HepG2 (cell line): ENCODE measurements around the gene HSD3B7. TPM values are rescaled to one million over a fixed set of nuclear protein-coding genes. Genes with fewer than 3 reads are reported as not detected.

Experiments
- ATF7 ChIP-seq, 2 experiments: fragments of 450-650 bp in 1 of 2; sonication (generic) in 1 of 2; formaldehyde crosslinking in 1 of 2; IDR thresholded peaks; 2 replicates each; pipeline versions ENCODE4 v1.4.0 to v1.6.1; 2016 to 2020; ENCODE audit warnings: antibody characterized with exemption in 1 of 2, mild to moderate bottlenecking in 1 of 2, missing genetic modification reagents in 1 of 2
- CAMTA2 ChIP-seq: sonication (generic); formaldehyde crosslinking; IDR thresholded peaks from 2 replicates; pipeline ENCODE4 v1.4.0; 2020; ENCODE audit warnings: mild to moderate bottlenecking, missing genetic modification reagents, borderline replicate concordance
- CENPX ChIP-seq: sonication (generic); formaldehyde crosslinking; IDR thresholded peaks from 2 replicates; pipeline ENCODE4 v1.9.0; 2021; ENCODE audit warnings: mild to moderate bottlenecking, missing genetic modification reagents, moderate library complexity
- ELF3 ChIP-seq: IDR thresholded peaks from 2 replicates; pipeline ENCODE4 v1.6.1; 2016; ENCODE audit warnings: missing genetic modification reagents, missing compliant biosample characterization
- GRHL1 ChIP-seq: sonication (generic); formaldehyde crosslinking; conservative IDR thresholded peaks from 2 replicates; pipeline ENCODE4 v1.8.0; 2022; ENCODE audit warnings: missing genetic modification reagents
- SCMH1 ChIP-seq: sonication (generic); formaldehyde crosslinking; IDR thresholded peaks from 2 replicates; pipeline ENCODE4 v1.9.0; 2021; ENCODE audit warnings: missing genetic modification reagents, mild to moderate bottlenecking, borderline replicate concordance
- SP1 ChIP-seq, 2 experiments: fragments of 450-650 bp in 1 of 2; sonication (generic) in 1 of 2; formaldehyde crosslinking in 1 of 2; IDR thresholded peaks; 2 replicates each; pipeline versions ENCODE4 v1.4.0 to v1.6.1; 2016 to 2020; ENCODE audit warnings: missing genetic modification reagents in 1 of 2
- ZBTB25 ChIP-seq: IDR thresholded peaks from 2 replicates; pipeline ENCODE4 v1.6.1; 2018; ENCODE audit warnings: missing genetic modification reagents
- ZNF225 ChIP-seq: sonication (generic); formaldehyde crosslinking; IDR thresholded peaks from 2 replicates; pipeline ENCODE4 v1.4.0; 2020; ENCODE audit warnings: mild to moderate bottlenecking, missing genetic modification reagents
- ZNF318 ChIP-seq: sonication (generic); formaldehyde crosslinking; IDR thresholded peaks from 2 replicates; pipeline ENCODE4 v1.4.0; 2020; ENCODE audit warnings: mild to moderate bottlenecking, missing genetic modification reagents
- ZNF501 ChIP-seq: sonication (generic); formaldehyde crosslinking; IDR thresholded peaks from 2 replicates; pipeline ENCODE4 v1.5.1; 2020; ENCODE audit warnings: mild to moderate bottlenecking, moderate library complexity, missing genetic modification reagents
- ZNF7 ChIP-seq: IDR thresholded peaks from 2 replicates; pipeline ENCODE4 v1.6.1; 2016; ENCODE audit warnings: missing biosample characterization, missing genetic modification reagents
- ZSCAN5A ChIP-seq: sonication (generic); formaldehyde crosslinking; IDR thresholded peaks from 2 replicates; pipeline ENCODE4 v1.8.0; 2022; ENCODE audit warnings: mild to moderate bottlenecking, missing genetic modification reagents, borderline replicate concordance
- ZZZ3 ChIP-seq: sonication (generic); formaldehyde crosslinking; IDR thresholded peaks from 2 replicates; pipeline ENCODE4 v1.4.0; 2020; ENCODE audit warnings: missing genetic modification reagents, mild to moderate bottlenecking, borderline replicate concordance
- polyA plus RNA-seq, 8 experiments: library from polyadenylated mRNA; depleted of rRNA in 3 of 8; stranded (reverse) in 7 of 8; unstranded in 1 of 8; fragments of >200 nt; fragmentation: Illumina TruSeq in 4 of 8; extraction: Trizol in 4 of 8; gene quantifications; 2 replicates each; pipeline versions ENCODE4 v1.2.1 to v1.2.3, GENCODE V29; 2011 to 2016; ENCODE audit warnings: low read depth in 4 of 8, missing spikeins in 1 of 8, mixed read lengths in 1 of 8; ENCODE audit not compliant: insufficient read depth in 1 of 8
- total RNA-seq, 5 experiments: library from RNA; depleted of rRNA; stranded (reverse); fragments of >200 nt; fragmentation: Illumina TruSeq; extraction: Trizol; gene quantifications; 2 replicates each; pipeline ENCODE4 v1.2.3, GENCODE V29; 2016; ENCODE audit warnings: low read depth in 1 of 5

HSD3B7 gene
- total and polyA plus RNA-seq, 2 of the 13 experiments (the other 11 are each of a cell fraction or from before 2014, with no cell fraction given), result 32.9 to 69.7 TPM

GRCh38 chr16:31032736-31033708, 48.0 kb downstream of the HSD3B7 start, which contains the start of gene STX4 (continued):
- TF ChIP-seq SP1 (IDR thresholded peaks at IDR 0.05), result no peak
- peak; percentile 56 for TF ChIP-seq SP1 (CRISPR knock-in tag; IDR thresholded peaks at IDR 0.05)
- peak; percentile 92 for TF ChIP-seq ZNF501 (CRISPR knock-in tag)
- TF ChIP-seq ZNF225 (CRISPR knock-in tag), result peak; percentile 90
- no peak for TF ChIP-seq GRHL1 (CRISPR knock-in tag)
- TF ChIP-seq ATF7 (IDR thresholded peaks at IDR 0.05), result peak; percentile 75
- TF ChIP-seq ATF7 (CRISPR knock-in tag; IDR thresholded peaks at IDR 0.05), result peak; percentile 85
- TF ChIP-seq CENPX (CRISPR knock-in tag), result no peak
- no peak for TF ChIP-seq ZNF7 (CRISPR knock-in tag)
- TF ChIP-seq ZNF318 (CRISPR knock-in tag), result no peak; the same call in 1 of the 2 replicates
- TF ChIP-seq CAMTA2 (CRISPR knock-in tag), result no peak
- TF ChIP-seq ZSCAN5A (CRISPR knock-in tag), result peak; percentile 82; the same call in 1 of the 2 replicates
- peak; percentile 47 for TF ChIP-seq ELF3 (CRISPR knock-in tag)
- no peak for TF ChIP-seq SCMH1 (CRISPR knock-in tag)
- TF ChIP-seq ZZZ3, result no peak; the same call in none of the 2 replicates
- TF ChIP-seq ZBTB25 (CRISPR knock-in tag), result peak; percentile 45; the same call in 1 of the 2 replicates
